ENCODE measurements around the gene HBG2.

HBG2 gene

GRCh38 chr11:5242208-5242607 is 12.4 kb downstream of the HBG2 start:
- Histone ChIP-seq H3K9ac (no peak overlapping the region), H2AFZ (ENCODE audit: low read depth) (no peak overlapping the region), H3K27ac (no peak overlapping the region), H4K20me1 (ENCODE audit: insufficient read depth) (no peaks in the 10 kb centered on the region), H3K27me3 (ENCODE audit: insufficient read depth, low read depth) (no peaks in the 10 kb centered on the region), H3K4me2 (no peak overlapping the region), H3K79me2 (ENCODE audit: insufficient read depth, low read depth) (no peaks in the 10 kb centered on the region), H3K4me3 (IDR thresholded peaks at IDR 0.05; ENCODE audit: insufficient read depth, low read depth, low read length) (no peak overlapping the region), H3K4me1 (ENCODE audit: low read depth, poor library complexity, severe bottlenecking) (peaks cover 8% of the 10 kb centered on the region), H3K36me3 (ENCODE audit: insufficient read depth) (no peaks in the 10 kb centered on the region)
- TF ChIP-seq, protein P1, sequence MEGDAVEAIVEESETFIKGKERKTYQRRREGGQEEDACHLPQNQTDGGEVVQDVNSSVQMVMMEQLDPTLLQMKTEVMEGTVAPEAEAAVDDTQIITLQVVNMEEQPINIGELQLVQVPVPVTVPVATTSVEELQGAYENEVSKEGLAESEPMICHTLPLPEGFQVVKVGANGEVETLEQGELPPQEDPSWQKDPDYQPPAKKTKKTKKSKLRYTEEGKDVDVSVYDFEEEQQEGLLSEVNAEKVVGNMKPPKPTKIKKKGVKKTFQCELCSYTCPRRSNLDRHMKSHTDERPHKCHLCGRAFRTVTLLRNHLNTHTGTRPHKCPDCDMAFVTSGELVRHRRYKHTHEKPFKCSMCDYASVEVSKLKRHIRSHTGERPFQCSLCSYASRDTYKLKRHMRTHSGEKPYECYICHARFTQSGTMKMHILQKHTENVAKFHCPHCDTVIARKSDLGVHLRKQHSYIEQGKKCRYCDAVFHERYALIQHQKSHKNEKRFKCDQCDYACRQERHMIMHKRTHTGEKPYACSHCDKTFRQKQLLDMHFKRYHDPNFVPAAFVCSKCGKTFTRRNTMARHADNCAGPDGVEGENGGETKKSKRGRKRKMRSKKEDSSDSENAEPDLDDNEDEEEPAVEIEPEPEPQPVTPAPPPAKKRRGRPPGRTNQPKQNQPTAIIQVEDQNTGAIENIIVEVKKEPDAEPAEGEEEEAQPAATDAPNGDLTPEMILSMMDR (conservative IDR thresholded peaks at IDR 0.05; ENCODE audit: low read depth, low read length) = no peak

DNA sequence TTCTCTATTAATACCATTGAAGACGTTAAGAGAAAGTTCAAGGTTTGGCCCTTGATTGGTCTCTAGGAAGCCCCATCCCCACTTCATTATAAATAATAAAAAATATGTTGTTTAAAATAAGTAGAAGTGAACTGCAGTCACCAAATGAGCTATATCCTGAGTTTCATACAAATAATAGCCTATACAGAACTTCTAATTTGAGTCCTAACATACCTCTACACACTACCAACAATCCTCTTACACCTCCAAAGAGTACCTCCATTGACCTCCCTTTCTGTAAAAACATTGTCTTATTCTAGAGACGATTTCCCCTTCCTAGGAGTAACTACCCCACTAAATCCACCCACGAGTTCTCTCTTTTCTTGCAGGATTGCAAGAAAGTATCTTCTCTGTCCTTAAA is 13.1 kb downstream of the HBG2 start:
- H4K20me1 ChIP-seq (ENCODE audit: insufficient read depth) = no peaks in the 10 kb centered on the region
- peaks cover 8% of the 10 kb centered on the region for H3K4me1 ChIP-seq (ENCODE audit: low read depth, poor library complexity, severe bottlenecking)
- no peaks in the 10 kb centered on the region for H3K27me3 ChIP-seq (ENCODE audit: insufficient read depth, low read depth)
- no peak overlapping the region for H3K27ac ChIP-seq
- H3K36me3 ChIP-seq (ENCODE audit: insufficient read depth) = no peaks in the 10 kb centered on the region
- H2AFZ ChIP-seq (ENCODE audit: low read depth) = no peak overlapping the region
- H3K4me3 ChIP-seq (IDR thresholded peaks at IDR 0.05; ENCODE audit: insufficient read depth, low read depth, low read length) = no peak overlapping the region
- TF ChIP-seq, protein P1 (conservative IDR thresholded peaks at IDR 0.05; ENCODE audit: low read depth, low read length) = no peak
- no peak overlapping the region for H3K4me2 ChIP-seq
- H3K79me2 ChIP-seq (ENCODE audit: insufficient read depth, low read depth) = no peaks in the 10 kb centered on the region
- no peak overlapping the region for H3K9ac ChIP-seq

DNA sequence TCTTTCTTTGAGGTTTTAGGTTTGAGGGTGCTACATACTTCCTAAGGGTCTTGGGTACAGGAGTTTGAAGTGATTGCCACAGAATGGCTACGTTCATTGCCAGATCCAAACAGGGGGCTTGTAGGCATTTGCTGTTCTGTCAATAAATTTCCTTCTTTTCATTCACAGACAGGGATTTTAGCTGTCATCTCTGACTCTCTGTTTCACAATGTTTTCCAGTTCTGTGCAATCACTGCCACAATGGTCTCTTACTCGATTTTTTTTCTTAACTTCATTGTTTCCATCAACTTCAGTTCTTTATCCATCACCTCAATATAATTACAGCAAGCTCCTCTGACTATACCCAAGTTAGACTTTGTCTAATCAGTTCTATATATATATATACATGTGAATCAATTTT is 14.1 kb downstream of the HBG2 start:
- Histone ChIP-seq H3K27me3 (ENCODE audit: insufficient read depth, low read depth) (no peaks in the 10 kb centered on the region), H3K36me3 (ENCODE audit: insufficient read depth) (no peaks in the 10 kb centered on the region), H3K9ac (no peak overlapping the region), H3K27ac (no peak overlapping the region), H3K4me1 (ENCODE audit: low read depth, poor library complexity, severe bottlenecking) (peaks cover 14% of the 10 kb centered on the region), H2AFZ (ENCODE audit: low read depth) (no peak overlapping the region), H3K4me2 (no peak overlapping the region), H3K4me3 (IDR thresholded peaks at IDR 0.05; ENCODE audit: insufficient read depth, low read depth, low read length) (no peak overlapping the region), H4K20me1 (ENCODE audit: insufficient read depth) (no peaks in the 10 kb centered on the region), H3K79me2 (ENCODE audit: insufficient read depth, low read depth) (no peaks in the 10 kb centered on the region)
- TF ChIP-seq, protein P1 (conservative IDR thresholded peaks at IDR 0.05; ENCODE audit: low read depth, low read length) = no peak

DNA sequence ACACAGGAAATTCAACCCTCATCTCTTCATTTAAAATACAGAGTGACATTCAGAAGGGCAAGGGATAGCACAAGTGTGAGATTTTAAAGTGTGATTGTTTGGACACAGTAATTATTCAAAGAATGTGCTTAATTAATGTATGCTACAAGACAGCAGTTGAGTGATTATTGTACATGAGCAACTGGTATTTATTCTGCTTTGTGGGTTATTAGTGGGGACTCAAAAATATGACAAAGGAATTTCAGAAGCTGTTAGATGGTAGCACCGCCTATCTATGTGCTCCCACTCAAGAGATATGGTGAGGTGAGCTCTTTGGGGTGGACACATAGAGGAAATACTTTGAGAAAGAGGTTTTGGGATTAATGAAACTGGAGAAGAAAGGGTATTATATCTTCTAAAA is 14.5 kb downstream of the HBG2 start:
- Histone ChIP-seq H3K79me2 (ENCODE audit: insufficient read depth, low read depth) (no peaks in the 10 kb centered on the region), H3K36me3 (ENCODE audit: insufficient read depth) (no peaks in the 10 kb centered on the region), H4K20me1 (ENCODE audit: insufficient read depth) (no peaks in the 10 kb centered on the region), H2AFZ (ENCODE audit: low read depth) (no peak overlapping the region), H3K9ac (no peak overlapping the region), H3K4me1 (ENCODE audit: low read depth, poor library complexity, severe bottlenecking) (peaks cover 18% of the 10 kb centered on the region), H3K4me2 (no peak overlapping the region), H3K27me3 (ENCODE audit: insufficient read depth, low read depth) (no peaks in the 10 kb centered on the region), H3K27ac (no peak overlapping the region), H3K4me3 (IDR thresholded peaks at IDR 0.05; ENCODE audit: insufficient read depth, low read depth, low read length) (no peak overlapping the region)
- TF ChIP-seq, protein P1 (conservative IDR thresholded peaks at IDR 0.05; ENCODE audit: low read depth, low read length) = no peak
